Activated T-cell treated with anti-CD3 and anti-CD28 coated beads for 1 hour (primary cell): Measurements from ENCODE around the gene GGACT.
A peak's percentile ranks its signal among the peaks of the same experiment; 100 is the strongest.
"Not testable (repeated sequence)": the region's sequence is repeated elsewhere in the genome, so short reads cannot be mapped to it uniquely, and the experiment has no call there.

Source experiments
- DNase-seq: peaks from one replicate; pipeline ENCODE4 v3.0.0-alpha.2; 2020; ENCODE audit warnings: low read depth

The GGACT gene

GRCh38 chr13:100600915-100601314 lies 12.3 kb upstream of the GGACT start:
- no peak for DNase-seq

GRCh38 chr13:100600461-100600860 lies 11.9 kb upstream of the GGACT start:
- no peak for DNase-seq

- DNase-seq: no peak
Measured at GRCh38 chr13:100597253-100597652, 8.7 kb upstream of the GGACT start.

- DNase-seq: no peak
Measured at GRCh38 chr13:100596516-100596915, 7.9 kb upstream of the GGACT start.

- no peak for DNase-seq
Measured at GRCh38 chr13:100594731-100595130, 6.1 kb upstream of the GGACT start.

- no peak for DNase-seq
Measured at GRCh38 chr13:100594255-100594654, 5.7 kb upstream of the GGACT start.

GRCh38 chr13:100589178-100589725 lies 663 bp upstream of the GGACT start:
- no peak for DNase-seq

- no peak for DNase-seq
Measured at GRCh38 chr13:100584896-100585295, 3.7 kb downstream of the GGACT start.

- DNase-seq: no peak
Measured at GRCh38 chr13:100581504-100581903, 7.1 kb downstream of the GGACT start.

- no peak for DNase-seq
Measured at GRCh38 chr13:100581030-100581429, 7.6 kb downstream of the GGACT start.

GRCh38 chr13:100580045-100580444 lies 8.5 kb downstream of the GGACT start:
- no peak for DNase-seq

GRCh38 chr13:100577239-100577638 lies 11.3 kb downstream of the GGACT start:
- not testable (repeated sequence) for DNase-seq

- DNase-seq: peak; percentile 78
Measured at GRCh38 chr13:100573121-100573520, 15.5 kb downstream of the GGACT start.

- DNase-seq: no peak
Measured at GRCh38 chr13:100566543-100566942, 22.0 kb downstream of the GGACT start.

- no peak for DNase-seq
Measured at GRCh38 chr13:100565286-100565685, 23.3 kb downstream of the GGACT start.

- DNase-seq: no peak
Measured at GRCh38 chr13:100564444-100565223, 24.0 kb downstream of the GGACT start.

GRCh38 chr13:100563779-100564178 lies 24.8 kb downstream of the GGACT start:
- DNase-seq: no peak

- no peak for DNase-seq
Measured at GRCh38 chr13:100561599-100562204, 26.9 kb downstream of the GGACT start.

GRCh38 chr13:100561158-100561499 lies 27.5 kb downstream of the GGACT start:
- no peak for DNase-seq

- no peak for DNase-seq
Measured at GRCh38 chr13:100560498-100561157, 28.0 kb downstream of the GGACT start.

GRCh38 chr13:100559886-100560285 lies 28.7 kb downstream of the GGACT start:
- DNase-seq: no peak

GRCh38 chr13:100552755-100553154 lies 35.8 kb downstream of the GGACT start:
- DNase-seq: no peak

GRCh38 chr13:100549316-100549715 lies 39.3 kb downstream of the GGACT start:
- DNase-seq: no peak
